Measurements from ENCODE around the gene ARID4A.
"Not testable (repeated sequence)": the region's sequence is repeated elsewhere in the genome, so short reads cannot be mapped to it uniquely, and the experiment has no call there.

Gene ARID4A

GRCh38 chr14:58296726-58297125 is 1.6 kb upstream of the ARID4A start:
- no peak for DNase-seq

DNA sequence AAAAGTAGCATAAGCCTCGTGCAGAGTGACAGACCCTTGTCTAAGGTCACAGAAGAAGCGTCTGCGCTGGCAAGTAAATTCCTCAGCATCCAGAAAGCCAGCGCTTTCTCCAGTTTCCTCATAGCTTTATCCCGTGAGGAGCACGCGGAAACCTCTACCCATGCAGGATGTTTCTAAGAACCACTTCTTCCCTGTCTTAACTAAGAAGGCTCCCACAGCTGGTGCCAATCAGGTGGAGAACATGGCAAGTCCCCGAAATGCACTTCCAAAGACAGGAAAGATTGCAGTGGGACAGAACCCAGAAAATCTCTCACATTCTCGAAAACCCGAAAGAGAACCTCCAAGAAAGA is 968 bp upstream of the ARID4A start:
- no peak for DNase-seq

DNA sequence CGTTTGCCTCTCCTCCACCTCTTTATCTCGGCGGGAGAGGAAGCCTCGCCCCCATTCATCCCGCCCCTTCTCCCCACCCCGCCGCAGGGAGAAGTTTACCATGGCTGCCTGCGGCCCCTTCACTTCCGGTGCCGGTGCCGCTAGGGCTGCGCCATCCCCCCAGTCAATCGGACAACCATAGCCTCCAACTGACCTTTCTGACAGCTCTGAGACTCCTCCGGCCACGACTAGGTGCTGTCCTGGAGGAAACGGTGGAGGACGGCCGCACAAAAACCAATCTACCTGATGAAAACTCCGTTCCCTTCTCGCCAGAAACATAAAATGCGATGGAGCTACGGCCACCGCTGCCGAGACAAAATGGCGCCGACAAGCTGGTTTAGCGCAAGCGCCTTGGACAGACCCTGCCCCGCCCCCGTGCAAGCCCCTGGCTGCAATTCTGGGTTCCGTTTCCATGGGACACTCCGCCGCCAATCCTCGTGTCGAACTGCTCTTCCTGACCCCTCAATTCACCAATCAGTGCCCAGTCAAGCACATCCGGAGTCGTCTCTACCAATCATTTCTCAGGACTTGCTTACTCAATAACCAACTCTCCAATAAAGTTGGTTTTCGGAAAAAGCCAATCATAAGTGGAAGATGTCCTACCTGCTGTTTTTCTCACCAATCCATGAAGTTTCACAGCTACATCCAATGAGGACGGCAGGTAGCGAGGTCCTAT is 436 bp upstream of the ARID4A start:
- DNase-seq = peak; percentile 99

DNA sequence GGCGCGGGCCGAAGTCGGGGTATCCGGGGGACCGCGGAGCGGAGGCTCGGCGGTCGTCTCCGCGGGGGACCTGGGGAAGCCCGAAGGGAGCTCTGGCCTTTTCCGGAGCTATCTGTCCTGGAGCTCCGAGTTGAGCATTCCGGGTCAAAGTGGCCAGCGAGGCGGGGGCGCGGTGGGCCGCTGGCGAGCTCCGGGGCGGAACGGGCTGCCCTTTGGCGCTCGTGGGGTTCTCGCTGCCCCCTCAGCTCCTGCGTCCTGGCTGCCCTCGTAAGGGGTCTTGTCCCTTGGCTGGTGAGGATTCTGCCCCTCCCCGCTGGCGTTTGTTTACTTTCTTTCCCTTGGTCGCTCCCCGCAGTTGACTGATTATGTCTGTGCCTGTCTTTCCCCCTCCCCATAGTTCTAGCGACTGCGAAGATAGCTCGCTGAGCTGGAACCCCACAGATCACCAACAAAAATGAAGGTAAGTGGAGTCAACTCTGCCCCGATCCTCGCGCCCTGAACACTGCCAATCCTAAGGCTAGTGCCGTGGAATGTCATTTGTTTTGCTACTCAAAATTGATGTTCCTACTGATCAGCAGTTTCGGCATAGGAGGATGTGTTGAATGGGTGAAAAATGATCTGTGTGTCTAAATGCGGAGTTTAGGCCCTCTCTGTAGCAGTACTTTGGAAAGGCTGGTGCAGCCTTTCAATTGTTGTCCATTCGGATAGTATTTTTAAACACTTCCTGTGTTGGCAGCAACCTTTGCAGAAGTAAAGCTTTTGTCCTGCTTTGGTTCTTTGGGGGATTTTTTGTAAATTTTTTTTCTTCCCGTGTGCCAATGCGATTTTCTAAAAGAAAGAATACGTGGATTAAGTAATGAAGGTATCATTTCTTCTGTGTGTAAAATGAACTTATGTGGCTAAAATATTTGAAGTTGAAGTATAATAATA is 1.3 kb downstream of the ARID4A start:
- no peak for DNase-seq

- no peak for DNase-seq
Observed at GRCh38 chr14:58301416-58301815, 3.1 kb downstream of the ARID4A start.

GRCh38 chr14:58305730-58306129 is 7.4 kb downstream of the ARID4A start:
- no peak for DNase-seq

DNA sequence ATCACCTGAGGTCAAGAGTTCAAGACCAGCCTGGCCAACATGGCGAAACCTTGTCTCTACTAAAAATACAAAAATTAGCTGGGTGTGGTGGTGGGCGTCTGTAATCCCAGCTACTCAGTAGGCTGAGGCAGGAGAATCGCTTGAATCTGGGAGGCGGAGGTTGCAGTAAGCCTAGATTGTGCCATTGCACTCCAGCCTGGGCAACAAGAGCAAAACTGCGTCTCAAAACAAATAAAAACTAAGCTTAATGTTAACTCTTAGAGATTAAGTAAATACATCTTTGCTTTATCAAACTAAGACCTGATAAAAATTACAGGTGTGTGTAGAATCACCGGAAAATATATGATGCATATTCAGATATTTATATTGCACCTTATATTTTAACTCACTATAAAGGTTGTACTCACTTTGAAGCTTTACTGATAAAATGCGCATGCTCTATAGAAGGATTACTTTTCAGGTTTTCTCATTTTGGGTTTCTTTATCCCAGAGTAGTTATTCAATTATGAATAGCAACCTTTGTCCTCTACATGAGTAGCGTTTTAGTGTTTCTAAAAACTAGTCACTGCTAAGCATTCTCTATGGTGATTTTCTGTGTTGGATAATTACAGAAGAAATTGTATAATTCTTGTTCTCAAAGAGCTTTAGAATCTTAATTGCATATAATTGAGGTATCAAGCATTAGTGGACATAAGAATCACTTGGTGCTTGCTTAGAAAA is 9.4 kb downstream of the ARID4A start:
- no peak for DNase-seq

- DNase-seq = no peak
Observed at GRCh38 chr14:58309086-58309485, 10.7 kb downstream of the ARID4A start.

GRCh38 chr14:58313699-58314098 is 15.3 kb downstream of the ARID4A start:
- DNase-seq = no peak

DNA sequence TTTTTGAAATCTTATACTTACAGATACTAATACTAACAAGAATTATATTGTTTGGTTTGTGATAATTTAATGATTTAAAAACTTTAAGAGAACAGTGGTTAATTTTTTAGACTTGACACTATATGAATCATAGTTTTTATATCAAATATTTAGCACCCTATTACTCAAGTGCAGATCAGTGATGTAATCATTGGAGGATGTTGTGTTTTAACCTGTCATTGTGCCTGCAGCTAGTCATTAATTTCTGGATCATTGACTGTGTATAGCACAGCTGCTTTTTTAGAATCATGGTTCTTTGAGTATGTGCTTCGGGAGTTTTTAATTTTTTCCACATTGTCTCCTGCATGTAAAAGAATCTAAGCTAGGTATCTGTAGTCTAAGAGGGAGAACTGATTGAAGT is 17.3 kb downstream of the ARID4A start:
- no peak for DNase-seq

DNA sequence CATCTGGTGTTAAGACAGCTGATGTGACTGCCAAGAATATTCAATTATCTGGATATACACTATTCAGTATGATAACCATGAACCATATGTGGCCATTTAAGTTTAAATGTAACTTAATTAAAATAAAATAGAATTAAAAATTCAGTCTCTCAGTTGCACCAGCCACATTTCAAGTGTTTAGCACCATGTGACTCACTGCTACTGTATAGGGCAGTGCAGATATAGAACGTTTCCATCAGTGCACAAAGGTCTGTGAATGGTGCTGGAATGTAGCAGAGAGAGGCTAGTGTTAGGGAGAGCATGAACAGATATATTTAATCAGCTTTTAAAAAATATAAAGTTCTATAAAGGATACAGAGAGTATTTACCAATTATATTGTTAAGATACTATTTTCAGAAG is 28.7 kb downstream of the ARID4A start:
- DNase-seq = no peak

- DNase-seq = peak; percentile 79
Observed at GRCh38 chr14:58331111-58331510, 32.8 kb downstream of the ARID4A start.

GRCh38 chr14:58332561-58332960 is 34.2 kb downstream of the ARID4A start:
- DNase-seq = no peak

- not testable (repeated sequence) for DNase-seq
Observed at GRCh38 chr14:58339666-58340065, 41.3 kb downstream of the ARID4A start.

DNA sequence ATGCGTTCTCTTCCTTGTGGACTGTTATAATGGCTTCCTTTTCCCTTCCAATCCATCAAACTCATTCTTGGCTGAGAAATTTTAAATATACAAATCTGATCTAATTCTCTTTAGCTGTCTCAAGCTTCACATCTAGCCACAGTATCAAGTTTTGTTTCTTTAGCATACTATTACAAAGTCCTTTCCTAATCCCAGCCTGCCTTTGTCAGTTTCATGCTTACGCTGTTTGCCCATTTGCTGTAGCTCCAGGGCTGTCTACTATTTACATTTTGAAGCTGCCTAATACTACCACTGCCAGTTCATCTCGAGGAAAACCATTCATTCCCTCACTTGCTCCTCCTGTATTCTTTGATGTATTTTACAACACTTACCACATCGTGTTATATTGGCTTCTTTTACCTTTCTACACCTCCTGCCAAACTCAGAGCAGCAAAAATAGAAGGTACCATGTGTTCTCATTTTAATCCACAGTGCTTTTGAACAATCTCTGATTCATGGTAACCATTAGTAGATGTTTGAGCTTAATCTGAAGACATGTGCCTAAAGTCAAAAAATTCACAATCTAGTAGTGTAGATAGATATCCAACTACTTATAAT is 42.9 kb downstream of the ARID4A start:
- DNase-seq = no peak

GRCh38 chr14:58343535-58343934 is 45.2 kb downstream of the ARID4A start:
- DNase-seq = not testable (repeated sequence)

GRCh38 chr14:58353516-58354299 is 55.4 kb downstream of the ARID4A start:
- no peak for DNase-seq

DNA sequence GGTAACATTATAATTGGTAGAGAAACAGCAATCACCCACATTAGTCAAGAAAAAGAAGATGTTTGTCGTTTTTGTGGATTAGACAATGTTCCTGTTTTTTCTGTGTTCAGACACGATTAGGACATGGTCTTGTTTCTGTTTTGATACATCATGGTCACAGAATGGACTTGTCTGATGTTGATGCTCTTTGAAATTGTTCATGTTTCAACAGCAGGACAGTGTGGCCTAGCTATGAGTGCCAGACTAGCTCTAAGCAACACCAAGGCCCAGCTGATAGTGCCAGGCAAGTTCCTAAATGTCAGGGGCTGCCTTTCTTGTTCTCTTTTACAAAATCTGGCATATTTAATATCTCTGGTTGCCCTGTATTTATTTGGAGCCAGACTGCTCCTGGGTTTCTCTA is 56.5 kb downstream of the ARID4A start:
- no peak for DNase-seq

DNA sequence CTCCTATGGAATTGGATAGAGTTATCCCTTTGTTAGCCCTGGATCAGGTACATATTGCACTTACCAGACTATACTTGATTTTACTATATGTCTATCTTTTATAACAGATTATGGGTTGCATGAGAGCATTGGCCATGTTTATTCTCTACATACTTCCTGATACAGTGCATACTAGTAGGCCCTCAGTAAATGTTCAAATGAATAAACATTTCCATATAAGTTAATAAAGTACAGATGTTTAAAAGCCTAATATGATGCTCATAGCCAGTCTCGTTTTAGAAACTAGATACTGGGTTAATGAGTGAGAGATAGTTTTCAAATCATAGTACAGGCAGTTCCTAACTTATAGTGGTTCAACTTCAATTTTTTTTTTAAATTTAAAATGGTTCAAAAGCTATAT is 57.9 kb downstream of the ARID4A start:
- DNase-seq = no peak

DNA sequence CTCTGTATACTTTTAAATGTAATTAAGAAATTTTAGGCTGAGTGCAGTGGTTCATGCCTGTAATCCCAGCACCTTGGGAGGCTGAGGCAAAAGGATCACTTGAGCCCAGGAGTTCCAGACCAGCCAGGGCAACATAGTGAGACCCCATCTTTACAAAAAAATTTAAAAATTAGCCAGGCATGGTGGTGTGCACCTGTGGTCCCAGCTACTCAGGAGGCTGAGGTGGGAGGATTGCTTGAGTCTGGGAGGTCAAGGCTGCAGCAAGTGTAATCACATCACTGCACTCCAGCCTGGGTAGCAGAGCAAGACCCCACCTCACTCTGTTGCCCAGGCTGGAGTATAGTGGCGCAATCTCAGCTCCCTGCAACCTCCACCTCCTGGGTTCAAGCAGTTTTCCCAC is 63.9 kb downstream of the ARID4A start:
- DNase-seq = not testable (repeated sequence)

- no peak for DNase-seq
Observed at GRCh38 chr14:58362798-58363412, 64.5 kb downstream of the ARID4A start.

- DNase-seq = no peak
Observed at GRCh38 chr14:58364316-58364715, 66.0 kb downstream of the ARID4A start.

Data from activated naive CD4-positive, alpha-beta T cell treated with Interleukin-2 at 50 U/mL for 16 hours (primary cell).